ENCODE data around the gene MEGF10.

- TF ChIP-seq POLR2AphosphoS5 (IDR thresholded peaks at IDR 0.05), result no peak
- TF ChIP-seq CTCF (IDR thresholded peaks at IDR 0.05), result no peak
- no peak for TF ChIP-seq POLR2A (IDR thresholded peaks at IDR 0.05)
- TF ChIP-seq EP300 (IDR thresholded peaks at IDR 0.05), result no peak
Measured at GRCh38 chr5:127385936-127386335, 95.3 kb downstream of the MEGF10 start.

All from sigmoid colon (tissue), 4 donors.